Activated CD4-positive, alpha-beta T cell treated with anti-CD3 and anti-CD28 coated beads for 36 hours (primary cell): ENCODE results near the gene ADCYAP1R1. TPM values are rescaled to one million over a fixed set of nuclear protein-coding genes. Genes with fewer than 3 reads are reported as not detected.

Experiments
- ATAC-seq: fragments of 200-7000 bp; cut with Tn5 transposase; one replicate; pipeline ENCODE4 v1.10.0; 2021; ENCODE audit warnings: mild to moderate bottlenecking, moderate library complexity
- CTCF ChIA-PET: fragments of 350-600 bp; sonication (Branson Sonifier 250); formaldehyde crosslinking; loops from one replicate; lab custom pipeline; 2021; ENCODE audit warnings: antibody characterized with exemption; lab: Charles Lee
- POLR2A ChIA-PET: fragments of 350-600 bp; sonication (Branson Sonifier 250); formaldehyde crosslinking; loops from one replicate; lab custom pipeline; 2021; ENCODE audit warnings: antibody characterized with exemption, inconsistent platforms; lab: Charles Lee
- DNase-seq: peaks from one replicate; pipeline ENCODE4 v3.0.0-alpha.2; 2020
- H3K27ac Mint-ChIP-seq: one replicate; pipeline ENCODE4 v1.8.0; 2021; ENCODE audit warnings: mixed read lengths
- H3K27me3 Mint-ChIP-seq: one replicate; pipeline ENCODE4 v1.8.0; 2021; ENCODE audit warnings: mixed read lengths
- H3K36me3 Mint-ChIP-seq: one replicate; pipeline ENCODE4 v1.8.0; 2021; ENCODE audit warnings: low read depth, mixed read lengths
- H3K4me1 Mint-ChIP-seq: one replicate; pipeline ENCODE4 v1.8.0; 2021; ENCODE audit warnings: mixed read lengths
- H3K4me3 Mint-ChIP-seq: one replicate; pipeline ENCODE4 v1.8.0; 2021; ENCODE audit warnings: mild to moderate bottlenecking, moderate library complexity, mixed read lengths
- H3K9me3 Mint-ChIP-seq: one replicate; pipeline ENCODE4 v1.8.0; 2021; ENCODE audit warnings: low read depth, mixed read lengths
- intact Hi-C, 2 experiments: fragments of 100-400 bp; cut with DNase I in 1 of 2; cut with micrococcal nuclease in 1 of 2; formaldehyde crosslinking; loops; one replicate each; pipeline versions ENCODE4 v1.14.2 to v1.15.1; 2022 to 2024; cut with DNase I, micrococcal nuclease
- total RNA-seq, 2 experiments: library from RNA; stranded (reverse); gene quantifications; one replicate each; pipeline ENCODE4 v1.2.3, GENCODE V29; 2021

The ADCYAP1R1 gene
- total RNA-seq, 2 experiments from 2014 or later = not detected

DNA sequence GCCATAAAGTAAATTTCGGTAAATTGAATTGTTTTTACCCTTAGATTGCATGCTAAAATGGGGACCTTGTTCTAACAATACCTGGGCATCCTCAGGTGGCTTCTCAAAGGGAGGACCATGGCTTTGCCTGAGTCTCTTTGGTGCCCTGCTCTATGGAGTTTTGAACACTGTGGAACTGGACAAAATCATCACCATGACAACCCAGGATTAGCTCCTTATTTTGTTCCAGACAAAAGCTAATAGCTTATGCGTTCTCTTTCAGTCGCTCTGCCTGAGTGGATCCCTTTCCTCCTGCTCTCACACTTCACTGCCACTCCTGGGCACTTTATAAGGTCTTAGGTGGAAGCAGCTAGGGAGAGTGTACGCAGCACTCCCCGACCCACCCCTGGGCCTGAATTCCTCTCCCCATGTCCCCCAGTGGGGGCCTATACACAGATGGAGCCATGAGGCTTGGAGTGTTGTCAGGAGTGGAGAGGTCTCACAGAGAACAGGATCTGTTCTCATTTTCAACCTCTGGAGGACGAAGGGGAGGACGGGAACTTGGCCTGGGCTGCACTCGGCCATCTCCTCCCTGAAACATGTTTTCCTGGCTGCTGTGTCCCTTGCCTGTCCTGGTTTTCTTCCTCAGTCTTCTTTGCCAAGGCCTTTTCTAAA, 19.0 kb downstream of the ADCYAP1R1 start:
- no peaks in the 10 kb centered on the region for H3K4me1 Mint-ChIP-seq
- H3K36me3 Mint-ChIP-seq = no peaks in the 10 kb centered on the region
- DNase-seq = no peak
- H3K4me3 Mint-ChIP-seq = no peak overlapping the region
- POLR2A ChIA-PET = no interaction called here
- H3K9me3 Mint-ChIP-seq = no peaks in the 10 kb centered on the region
- intact Hi-C loops = no loop called here
- H3K27ac Mint-ChIP-seq = no peak overlapping the region
- no peak for ATAC-seq
- CTCF ChIA-PET = interaction anchor here (1.0 kb wide), 1 partner anchor 51 kb away, joined by 3 read pairs; no protein-coding TSS in a partner anchor
- peaks cover 2% of the 10 kb centered on the region for H3K27me3 Mint-ChIP-seq

DNA sequence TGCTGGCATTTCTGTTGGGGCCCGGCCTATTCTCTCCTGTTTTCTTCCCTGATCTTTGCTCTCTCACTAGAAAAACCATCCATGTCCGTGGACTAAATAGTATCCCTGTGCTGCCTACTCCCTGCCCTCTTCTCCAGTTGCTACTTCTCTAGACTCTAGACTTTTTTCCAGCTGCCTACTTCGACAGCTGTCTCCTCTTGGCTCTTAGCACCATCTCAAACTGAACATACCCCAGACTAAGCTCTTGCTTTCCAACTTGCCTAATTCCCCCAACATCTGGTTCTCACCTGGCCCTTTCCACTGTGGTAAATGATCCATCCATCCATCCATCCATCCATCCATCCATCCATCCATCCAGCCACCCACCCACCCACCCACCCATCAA, 19.5 kb downstream of the ADCYAP1R1 start:
- ATAC-seq (no peak), DNase-seq (no peak)
- no peak overlapping the region for H3K27ac Mint-ChIP-seq
- no peaks in the 10 kb centered on the region for H3K4me1 Mint-ChIP-seq
- no peak overlapping the region for H3K4me3 Mint-ChIP-seq
- H3K27me3 Mint-ChIP-seq = peaks cover 2% of the 10 kb centered on the region
- CTCF ChIA-PET = interaction anchor here (1.0 kb wide), 1 partner anchor 51 kb away, joined by 3 read pairs; no protein-coding TSS in a partner anchor
- no peaks in the 10 kb centered on the region for H3K9me3 Mint-ChIP-seq
- POLR2A ChIA-PET = no interaction called here
- intact Hi-C loops = no loop called here
- no peaks in the 10 kb centered on the region for H3K36me3 Mint-ChIP-seq

DNA sequence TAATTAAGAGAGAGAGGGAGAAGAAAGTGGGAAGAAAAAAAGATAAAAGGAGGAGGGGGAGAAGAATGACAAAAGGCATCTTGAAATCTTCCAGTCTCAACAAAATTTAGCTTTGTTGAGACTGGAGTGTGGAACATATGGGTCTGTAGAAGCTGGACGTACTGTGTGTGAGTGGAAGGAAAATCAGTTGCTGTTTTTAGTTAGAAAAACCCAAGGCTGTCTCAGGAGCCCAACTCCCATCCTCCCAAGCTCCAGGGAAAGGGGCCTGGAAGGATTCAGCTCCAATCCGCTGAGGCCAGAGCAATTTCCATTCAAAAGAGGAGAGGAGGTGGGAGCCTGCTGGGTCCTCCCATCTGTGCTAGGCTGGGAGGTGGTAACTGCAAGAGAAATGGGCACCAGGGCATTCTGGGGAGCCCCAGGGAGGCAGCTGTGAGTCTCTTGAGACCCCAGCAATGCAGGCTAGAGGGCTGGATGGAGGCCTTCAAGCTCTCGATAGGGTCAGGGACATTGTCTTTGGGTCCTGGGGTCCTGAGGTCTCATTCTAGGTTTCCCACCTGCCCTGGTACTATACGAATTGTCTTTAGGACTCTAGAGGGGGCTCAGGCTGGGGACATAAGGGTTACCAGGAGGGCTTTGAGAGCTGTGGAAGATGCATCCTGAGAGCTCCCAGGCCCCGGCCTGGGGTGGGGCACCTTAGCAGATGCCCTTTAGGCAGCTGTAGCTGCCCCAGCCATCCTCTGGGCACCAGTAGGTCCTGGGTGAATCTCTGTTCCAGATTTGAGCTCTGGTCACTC, 21.4 kb downstream of the ADCYAP1R1 start:
- H3K9me3 Mint-ChIP-seq = no peaks in the 10 kb centered on the region
- POLR2A ChIA-PET = no interaction called here
- no peak overlapping the region for H3K4me3 Mint-ChIP-seq
- H3K27me3 Mint-ChIP-seq = peaks cover 2% of the 10 kb centered on the region
- H3K4me1 Mint-ChIP-seq = no peaks in the 10 kb centered on the region
- no peak for ATAC-seq
- H3K36me3 Mint-ChIP-seq = no peaks in the 10 kb centered on the region
- no peak overlapping the region for H3K27ac Mint-ChIP-seq
- intact Hi-C loops = no loop called here
- DNase-seq = no peak
- CTCF ChIA-PET = no interaction called here

DNA sequence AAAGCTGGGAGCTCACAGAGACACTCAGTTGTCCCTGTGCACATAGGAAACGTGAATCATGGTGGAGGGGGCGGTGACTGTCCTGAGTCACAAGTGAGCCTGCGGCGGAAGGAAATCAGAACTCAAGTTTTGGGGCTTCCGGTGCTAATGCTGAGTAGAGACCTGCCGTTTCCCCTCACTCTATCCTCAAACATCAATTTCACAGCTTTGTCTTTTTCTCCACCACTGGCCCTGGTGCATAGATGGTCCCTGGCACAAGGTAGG, 21.9 kb downstream of the ADCYAP1R1 start:
- DNase-seq = peak; percentile 30
- Mint-ChIP-seq H3K27ac (no peak overlapping the region), H3K4me3 (no peak overlapping the region), H3K4me1 (no peaks in the 10 kb centered on the region), H3K36me3 (no peaks in the 10 kb centered on the region), H3K9me3 (no peaks in the 10 kb centered on the region), H3K27me3 (peaks cover 2% of the 10 kb centered on the region)
- intact Hi-C loops = no loop called here
- ChIA-PET CTCF (no interaction called here), POLR2A (no interaction called here)
- ATAC-seq = peak; percentile 64

DNA sequence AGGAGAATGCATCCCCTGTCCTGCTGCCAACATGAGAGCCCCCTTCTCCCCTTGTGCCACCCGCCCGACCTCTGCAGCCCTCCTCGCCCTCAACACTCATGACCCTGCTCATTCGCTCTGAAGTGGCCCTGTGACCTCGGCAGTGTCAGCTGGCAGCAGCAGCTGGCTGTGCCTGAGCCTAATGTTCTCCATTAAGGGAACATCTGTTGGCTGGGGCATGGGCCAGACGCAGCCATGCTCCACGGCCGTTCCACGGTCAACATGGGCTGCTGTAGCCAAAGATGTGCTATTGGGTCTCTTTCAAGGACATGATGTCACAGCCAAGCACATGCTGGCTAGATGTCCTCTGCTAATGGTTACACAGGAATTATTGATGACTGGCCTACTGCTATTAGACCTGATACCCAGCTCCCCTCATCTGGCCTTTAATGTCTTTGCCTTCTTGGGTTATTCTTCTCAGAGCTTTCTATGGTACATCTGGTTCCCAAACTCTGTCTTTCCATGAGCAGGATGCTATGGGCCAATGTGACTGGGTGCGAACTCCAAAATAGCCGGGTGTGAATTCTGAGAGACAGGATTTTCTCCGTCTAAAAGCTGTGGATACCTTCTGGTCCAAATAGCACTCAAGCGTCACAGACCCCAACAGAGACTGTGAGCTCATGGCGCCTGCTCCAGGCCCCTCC, 22.4 kb downstream of the ADCYAP1R1 start:
- intact Hi-C loops = no loop called here
- DNase-seq (no peak), ATAC-seq (no peak)
- H3K9me3 Mint-ChIP-seq = no peaks in the 10 kb centered on the region
- CTCF ChIA-PET = interaction anchor here (0.7 kb wide), 1 partner anchor 102 kb away, joined by 3 read pairs; no protein-coding TSS in a partner anchor
- peaks cover 2% of the 10 kb centered on the region for H3K27me3 Mint-ChIP-seq
- no peak overlapping the region for H3K4me3 Mint-ChIP-seq
- H3K4me1 Mint-ChIP-seq = no peaks in the 10 kb centered on the region
- no peak overlapping the region for H3K27ac Mint-ChIP-seq
- H3K36me3 Mint-ChIP-seq = no peaks in the 10 kb centered on the region
- POLR2A ChIA-PET = no interaction called here

DNA sequence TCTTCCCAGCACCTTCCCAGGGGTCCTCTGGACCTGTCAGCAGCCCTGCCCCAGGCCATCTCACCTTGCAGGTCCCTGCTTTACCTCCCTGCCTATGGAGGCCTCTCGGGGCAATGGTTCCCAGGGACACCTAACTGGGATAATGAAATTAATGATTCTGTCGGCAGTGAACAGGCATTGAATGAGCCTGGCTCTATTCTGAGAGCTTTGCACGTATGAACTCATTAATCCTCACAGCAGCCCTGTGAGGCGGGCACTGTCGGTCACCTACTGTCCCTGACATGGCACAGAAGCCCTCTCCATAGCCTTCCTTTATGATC, 22.9 kb downstream of the ADCYAP1R1 start:
- Mint-ChIP-seq H3K4me1 (no peaks in the 10 kb centered on the region), H3K27ac (no peak overlapping the region), H3K36me3 (no peaks in the 10 kb centered on the region), H3K9me3 (no peaks in the 10 kb centered on the region), H3K27me3 (peaks cover 2% of the 10 kb centered on the region), H3K4me3 (no peak overlapping the region)
- ChIA-PET POLR2A (no interaction called here), CTCF (interaction anchor here (0.7 kb wide), 1 partner anchor 102 kb away, joined by 3 read pairs; no protein-coding TSS in a partner anchor)
- intact Hi-C loops = no loop called here
- DNase-seq (no peak), ATAC-seq (no peak)

DNA sequence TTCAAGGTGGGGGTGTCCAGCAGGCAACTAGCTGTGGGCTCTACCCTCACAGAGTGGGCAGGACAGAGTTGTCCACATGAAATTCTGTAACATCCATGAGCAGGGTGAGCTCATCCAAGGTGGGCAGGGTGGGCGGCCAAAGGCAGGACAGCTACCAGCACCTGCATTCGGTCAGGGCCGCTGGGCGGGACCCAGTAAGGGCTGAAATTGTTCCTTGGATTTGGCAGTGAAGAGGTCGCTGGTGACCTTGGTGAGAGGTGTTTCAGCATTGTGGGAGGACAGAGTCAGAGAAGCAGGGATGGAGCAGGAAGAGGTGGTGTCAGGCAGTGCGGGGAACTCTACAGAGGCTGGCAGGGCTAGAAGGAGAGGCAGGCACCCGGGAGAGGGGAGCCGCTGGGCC, 23.9 kb downstream of the ADCYAP1R1 start:
- peaks cover 6% of the 10 kb centered on the region for H3K27me3 Mint-ChIP-seq
- ChIA-PET CTCF (interaction anchor here (0.6 kb wide), 1 partner anchor 82 kb away, joined by 3 read pairs; no protein-coding TSS in a partner anchor), POLR2A (no interaction called here)
- H3K36me3 Mint-ChIP-seq = no peaks in the 10 kb centered on the region
- no peak for ATAC-seq
- no peak overlapping the region for H3K27ac Mint-ChIP-seq
- no peak for DNase-seq
- no peak overlapping the region for H3K4me3 Mint-ChIP-seq
- H3K4me1 Mint-ChIP-seq = no peaks in the 10 kb centered on the region
- intact Hi-C loops = no loop called here
- no peaks in the 10 kb centered on the region for H3K9me3 Mint-ChIP-seq

DNA sequence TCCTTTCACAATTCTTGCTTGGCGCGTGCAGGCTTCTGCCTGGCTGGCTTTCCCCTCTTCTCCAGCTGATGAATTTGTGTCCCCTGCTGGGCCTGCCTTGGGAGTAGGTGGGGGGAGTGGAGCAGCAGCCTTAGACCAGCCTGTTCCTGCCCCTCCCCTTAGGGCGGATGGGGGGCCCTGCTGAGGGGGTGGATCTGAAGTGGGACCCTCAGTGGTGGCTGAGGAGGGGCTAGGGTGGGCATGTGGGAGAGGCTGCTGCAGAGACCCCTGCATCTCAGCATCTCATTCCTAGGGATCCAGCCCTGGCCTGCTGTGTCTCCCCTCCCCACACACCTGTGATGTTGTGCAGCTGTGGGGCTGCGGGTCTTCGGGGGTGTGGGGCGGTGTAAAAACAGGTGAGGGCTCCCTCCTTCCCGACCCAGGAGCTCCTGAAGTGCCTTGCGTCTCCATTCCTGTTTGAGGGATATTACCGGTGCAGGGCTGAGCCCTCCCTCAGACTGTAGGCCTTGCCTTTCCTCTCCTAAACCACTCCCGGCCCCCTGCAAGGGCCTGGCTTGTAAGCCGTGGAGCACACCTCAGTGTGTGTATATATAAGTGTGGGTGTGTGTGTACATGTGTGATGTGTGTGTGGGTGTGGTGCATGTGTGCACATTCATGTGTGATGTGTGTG, 24.7 kb downstream of the ADCYAP1R1 start:
- no peak overlapping the region for H3K4me3 Mint-ChIP-seq
- ATAC-seq = no peak
- no peak overlapping the region for H3K27ac Mint-ChIP-seq
- ChIA-PET CTCF (no interaction called here), POLR2A (no interaction called here)
- intact Hi-C loops = no loop called here
- H3K27me3 Mint-ChIP-seq = peaks cover 9% of the 10 kb centered on the region
- DNase-seq = no peak
- no peaks in the 10 kb centered on the region for H3K9me3 Mint-ChIP-seq
- no peaks in the 10 kb centered on the region for H3K36me3 Mint-ChIP-seq
- H3K4me1 Mint-ChIP-seq = no peaks in the 10 kb centered on the region

DNA sequence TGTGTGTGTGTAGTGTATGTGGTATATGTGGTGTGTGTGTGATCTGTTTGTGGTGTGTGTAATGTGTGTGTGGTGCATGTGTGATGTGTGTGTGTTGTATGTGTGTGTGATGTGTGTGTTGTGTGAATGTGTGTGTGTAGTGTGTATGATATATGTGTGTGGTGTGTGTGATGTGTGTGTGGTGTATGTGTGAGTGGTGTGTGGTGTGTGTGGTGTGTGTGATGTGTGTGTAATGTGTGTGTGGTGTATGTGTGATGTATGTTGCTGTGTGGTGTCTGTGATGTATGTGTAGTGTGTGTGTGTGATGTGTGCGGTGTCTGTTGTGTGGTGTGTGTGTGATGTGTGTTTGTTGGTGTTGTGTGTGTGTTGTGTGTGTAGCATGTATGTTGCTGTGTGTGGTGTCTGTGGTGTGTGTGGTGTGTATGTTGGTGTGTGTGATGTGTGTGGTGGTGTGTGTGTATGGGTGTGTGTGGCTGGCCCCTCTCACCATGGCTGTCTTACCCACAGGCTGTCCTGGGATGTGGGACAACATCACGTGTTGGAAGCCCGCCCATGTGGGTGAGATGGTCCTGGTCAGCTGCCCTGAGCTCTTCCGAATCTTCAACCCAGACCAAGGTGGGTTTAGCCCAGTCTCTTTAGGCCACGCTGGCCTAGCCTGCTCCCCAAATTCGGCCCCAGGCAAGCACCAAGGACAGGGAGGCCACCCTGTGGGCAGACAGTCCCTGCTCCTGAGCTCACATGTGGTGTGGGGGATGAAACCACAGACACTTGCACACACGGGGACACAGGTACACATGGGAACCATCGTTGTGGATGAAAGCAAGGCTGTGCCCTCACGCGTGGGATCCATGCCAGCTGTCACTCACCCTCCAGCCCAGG, 25.6 kb downstream of the ADCYAP1R1 start:
- peaks cover 3% of the 10 kb centered on the region for H3K4me1 Mint-ChIP-seq
- ChIA-PET POLR2A (no interaction called here), CTCF (interaction anchor here (1.2 kb wide), 1 partner anchor 45 kb away, joined by 5 read pairs; no protein-coding TSS in a partner anchor)
- ATAC-seq (no peak), DNase-seq (no peak)
- H3K27me3 Mint-ChIP-seq = peaks cover 10% of the 10 kb centered on the region
- no peak overlapping the region for H3K4me3 Mint-ChIP-seq
- intact Hi-C loops = no loop called here
- H3K9me3 Mint-ChIP-seq = no peaks in the 10 kb centered on the region
- no peak overlapping the region for H3K27ac Mint-ChIP-seq
- H3K36me3 Mint-ChIP-seq = no peaks in the 10 kb centered on the region

DNA sequence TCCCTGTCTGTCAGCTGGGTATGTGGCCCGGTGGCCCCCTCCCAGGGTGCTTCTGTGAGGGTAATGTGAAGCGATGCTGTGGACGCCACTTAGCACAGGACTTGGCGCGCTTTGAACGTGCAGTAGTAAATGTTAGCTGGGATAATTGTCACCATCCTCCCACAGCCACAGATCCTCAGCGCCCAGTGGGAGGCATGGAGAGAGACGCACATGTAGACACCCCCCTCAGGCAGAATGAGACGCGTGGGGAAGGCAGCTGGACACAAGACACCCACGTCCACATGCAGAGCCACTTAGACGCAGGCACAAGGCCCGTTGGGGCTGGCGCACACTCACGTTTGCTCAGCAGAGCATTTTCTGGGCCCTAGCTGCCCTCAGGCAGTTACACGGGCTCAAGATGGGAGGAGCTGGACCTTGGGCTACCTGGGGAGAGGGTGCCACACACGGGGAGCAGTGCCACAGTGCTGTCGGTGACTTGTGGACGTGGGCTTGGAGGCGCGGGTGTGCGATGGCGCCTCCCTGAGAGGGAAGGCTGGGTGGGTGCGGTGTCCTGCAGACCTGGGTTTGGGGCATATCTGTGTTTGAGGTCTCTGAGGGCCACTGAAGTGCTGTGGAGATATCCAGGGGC, 26.4 kb downstream of the ADCYAP1R1 start:
- H3K36me3 Mint-ChIP-seq = no peaks in the 10 kb centered on the region
- peaks cover 3% of the 10 kb centered on the region for H3K4me1 Mint-ChIP-seq
- H3K9me3 Mint-ChIP-seq = no peaks in the 10 kb centered on the region
- ChIA-PET POLR2A (no interaction called here), CTCF (interaction anchor here (1.2 kb wide), 1 partner anchor 44 kb away, joined by 5 read pairs; no protein-coding TSS in a partner anchor)
- H3K27ac Mint-ChIP-seq = no peak overlapping the region
- no peak overlapping the region for H3K4me3 Mint-ChIP-seq
- intact Hi-C loops = no loop called here
- peaks cover 12% of the 10 kb centered on the region for H3K27me3 Mint-ChIP-seq
- no peak for ATAC-seq
- no peak for DNase-seq
